ENCODE measurements around the gene FBXO45. TPM values are rescaled to one million over a fixed set of nuclear protein-coding genes. Genes with fewer than 3 reads are reported as not detected.

The FBXO45 gene
- total and polyA plus RNA-seq, 2 of the 4 experiments (the other 2 are of a cell fraction) = 3.8 to 5.0 TPM

DNA sequence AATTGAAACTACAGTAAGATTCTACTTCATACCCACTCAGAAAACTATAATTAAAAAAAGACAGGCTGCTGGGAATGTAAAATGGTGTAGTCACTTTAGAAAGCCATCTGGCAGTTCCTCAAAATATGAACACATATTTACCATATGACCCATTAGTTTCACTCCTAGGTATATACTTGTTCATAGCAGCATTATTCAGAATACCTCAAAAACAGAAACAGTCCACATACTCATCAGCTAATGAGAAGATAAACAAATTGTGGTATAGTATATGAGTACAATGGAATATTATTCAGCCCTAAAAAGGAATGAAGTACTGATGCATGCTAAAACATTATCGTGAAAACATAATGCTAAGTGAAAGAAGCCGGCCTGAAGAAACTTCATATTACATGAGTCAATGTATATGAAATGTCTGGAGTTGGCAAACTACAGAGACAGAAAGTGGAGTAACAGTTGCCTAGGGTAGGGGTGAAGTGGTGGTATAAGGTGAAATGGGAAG is 23.9 kb upstream of the FBXO45 start:
- H3K18ac ChIP-seq (ENCODE audit: low read depth, low read length) = no peak overlapping the region
- no peak overlapping the region for H3K4me3 ChIP-seq (ENCODE audit: insufficient read depth, low read depth, low read length)
- no peaks in the 10 kb centered on the region; the same call in 1 of the 2 replicates for H3K27me3 ChIP-seq (ENCODE audit: control insufficient read depth, insufficient read depth, low read length)
- ChIA-PET CTCF (interaction anchor here (0.6 kb wide), 1 partner anchor 21 kb away, joined by 6 read pairs; no protein-coding TSS in a partner anchor), POLR2A (ENCODE audit: unreplicated experiment) (no interaction called here)
- H3K56ac ChIP-seq (ENCODE audit: extremely low read depth, insufficient read depth, low read length) = no peak overlapping the region
- intact Hi-C loops (cut with micrococcal nuclease) (no loop called here), dilution Hi-C loops (cut with HindIII; ENCODE audit: low sequenced_read_pairs, unreplicated experiment) (no loop called here), in situ Hi-C loops (cut with MboI; ENCODE audit: low sequenced_read_pairs) (no loop called here)
- no peak for ATAC-seq (ENCODE audit: low read depth)
- no peak overlapping the region for H2AK5ac ChIP-seq (ENCODE audit: low read depth, low read length)
- no peak overlapping the region for H3K14ac ChIP-seq (replicated peaks; ENCODE audit: low read depth, low read length)
- no peak overlapping the region for H2BK20ac ChIP-seq (ENCODE audit: low read depth, low read length)
- no peak overlapping the region for H3K4ac ChIP-seq (ENCODE audit: low read depth, low read length)
- no peaks in the 10 kb centered on the region for H3K9me1 ChIP-seq (ENCODE audit: insufficient read depth, low read length)
- H3K4me1 ChIP-seq (ENCODE audit: control insufficient read depth, insufficient read depth, low read length) = no peaks in the 10 kb centered on the region
- DNase-seq = no peak
- no peak overlapping the region for H2BK5ac ChIP-seq (ENCODE audit: low read depth, low read length, poor library complexity, severe bottlenecking)
- no peaks in the 10 kb centered on the region for H3K36me3 ChIP-seq (ENCODE audit: control insufficient read depth, insufficient read depth, low read length)
- H2BK120ac ChIP-seq (ENCODE audit: low read depth, low read length) = no peak overlapping the region
- H4K20me1 ChIP-seq (ENCODE audit: insufficient read depth, low read length) = no peaks in the 10 kb centered on the region
- no peak overlapping the region for H4K8ac ChIP-seq (ENCODE audit: low read depth in 2 of 2, low read length in 2 of 2)
- no peak overlapping the region for H3K9ac ChIP-seq (ENCODE audit: low read depth, low read length)
- H3K27ac ChIP-seq (ENCODE audit: insufficient read depth, low read length) = no peak overlapping the region
- H4K5ac ChIP-seq (ENCODE audit: low read depth, low read length) = no peak overlapping the region
- H2AK9ac ChIP-seq (replicated peaks; ENCODE audit: low read depth, low read length, poor library complexity) = no peak overlapping the region
- H4K91ac ChIP-seq (ENCODE audit: insufficient read depth, low read depth, low read length) = no peak overlapping the region
- no peak for TF ChIP-seq SMC3 (IDR thresholded peaks at IDR 0.05; ENCODE audit: low read depth, low read length)
- TF ChIP-seq CHD1 (IDR thresholded peaks at IDR 0.05; ENCODE audit: low read depth, low read length) = no peak
- TF ChIP-seq MAFK (IDR thresholded peaks at IDR 0.05; ENCODE audit: low read depth, low read length) = no peak
- no peak for TF ChIP-seq POLR2A (IDR thresholded peaks at IDR 0.05; ENCODE audit: low read depth, low read length)
- TF ChIP-seq BHLHE40 (IDR thresholded peaks at IDR 0.05; ENCODE audit: low read depth, low read length) = no peak
- TF ChIP-seq, protein P1, sequence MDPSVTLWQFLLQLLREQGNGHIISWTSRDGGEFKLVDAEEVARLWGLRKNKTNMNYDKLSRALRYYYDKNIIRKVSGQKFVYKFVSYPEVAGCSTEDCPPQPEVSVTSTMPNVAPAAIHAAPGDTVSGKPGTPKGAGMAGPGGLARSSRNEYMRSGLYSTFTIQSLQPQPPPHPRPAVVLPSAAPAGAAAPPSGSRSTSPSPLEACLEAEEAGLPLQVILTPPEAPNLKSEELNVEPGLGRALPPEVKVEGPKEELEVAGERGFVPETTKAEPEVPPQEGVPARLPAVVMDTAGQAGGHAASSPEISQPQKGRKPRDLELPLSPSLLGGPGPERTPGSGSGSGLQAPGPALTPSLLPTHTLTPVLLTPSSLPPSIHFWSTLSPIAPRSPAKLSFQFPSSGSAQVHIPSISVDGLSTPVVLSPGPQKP (IDR thresholded peaks at IDR 0.05; ENCODE audit: borderline replicate concordance, low read depth, low read length) = no peak
- TF ChIP-seq MXI1 (IDR thresholded peaks at IDR 0.05; ENCODE audit: borderline replicate concordance, low read depth, low read length) = no peak
- no peak for TF ChIP-seq RFX5 (IDR thresholded peaks at IDR 0.05; ENCODE audit: low read depth, low read length)
- TF ChIP-seq RAD21 (IDR thresholded peaks at IDR 0.05; ENCODE audit: low read length) = no peak
- no peak for TF ChIP-seq CEBPB (IDR thresholded peaks at IDR 0.05; ENCODE audit: low read depth, low read length)
- no peak for TF ChIP-seq FOS (IDR thresholded peaks at IDR 0.05; ENCODE audit: low read depth, low read length)
- TF ChIP-seq, protein P2, sequence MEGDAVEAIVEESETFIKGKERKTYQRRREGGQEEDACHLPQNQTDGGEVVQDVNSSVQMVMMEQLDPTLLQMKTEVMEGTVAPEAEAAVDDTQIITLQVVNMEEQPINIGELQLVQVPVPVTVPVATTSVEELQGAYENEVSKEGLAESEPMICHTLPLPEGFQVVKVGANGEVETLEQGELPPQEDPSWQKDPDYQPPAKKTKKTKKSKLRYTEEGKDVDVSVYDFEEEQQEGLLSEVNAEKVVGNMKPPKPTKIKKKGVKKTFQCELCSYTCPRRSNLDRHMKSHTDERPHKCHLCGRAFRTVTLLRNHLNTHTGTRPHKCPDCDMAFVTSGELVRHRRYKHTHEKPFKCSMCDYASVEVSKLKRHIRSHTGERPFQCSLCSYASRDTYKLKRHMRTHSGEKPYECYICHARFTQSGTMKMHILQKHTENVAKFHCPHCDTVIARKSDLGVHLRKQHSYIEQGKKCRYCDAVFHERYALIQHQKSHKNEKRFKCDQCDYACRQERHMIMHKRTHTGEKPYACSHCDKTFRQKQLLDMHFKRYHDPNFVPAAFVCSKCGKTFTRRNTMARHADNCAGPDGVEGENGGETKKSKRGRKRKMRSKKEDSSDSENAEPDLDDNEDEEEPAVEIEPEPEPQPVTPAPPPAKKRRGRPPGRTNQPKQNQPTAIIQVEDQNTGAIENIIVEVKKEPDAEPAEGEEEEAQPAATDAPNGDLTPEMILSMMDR (conservative IDR thresholded peaks at IDR 0.05; ENCODE audit: low read depth, low read length) = no peak
- TF ChIP-seq RCOR1 (IDR thresholded peaks at IDR 0.05; ENCODE audit: insufficient replicate concordance, low read length) = no peak
- TF ChIP-seq, protein P3, sequence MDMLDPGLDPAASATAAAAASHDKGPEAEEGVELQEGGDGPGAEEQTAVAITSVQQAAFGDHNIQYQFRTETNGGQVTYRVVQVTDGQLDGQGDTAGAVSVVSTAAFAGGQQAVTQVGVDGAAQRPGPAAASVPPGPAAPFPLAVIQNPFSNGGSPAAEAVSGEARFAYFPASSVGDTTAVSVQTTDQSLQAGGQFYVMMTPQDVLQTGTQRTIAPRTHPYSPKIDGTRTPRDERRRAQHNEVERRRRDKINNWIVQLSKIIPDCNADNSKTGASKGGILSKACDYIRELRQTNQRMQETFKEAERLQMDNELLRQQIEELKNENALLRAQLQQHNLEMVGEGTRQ (IDR thresholded peaks at IDR 0.05; ENCODE audit: low read depth, low read length) = no peak
- TF ChIP-seq MAZ (IDR thresholded peaks at IDR 0.05; ENCODE audit: borderline replicate concordance, low read depth, low read length) = no peak
- no peak for TF ChIP-seq NFE2L2 (IDR thresholded peaks at IDR 0.05; ENCODE audit: low read depth, low read length)
- no peak overlapping the region for H2BK15ac ChIP-seq (ENCODE audit: low read depth, low read length)
- no peak overlapping the region for H3K23ac ChIP-seq (ENCODE audit: low read depth, low read length)
- no CpG with 5 or more reads among the region's 2 CpGs for WGBS, 2 experiments (ENCODE audit: extremely low coverage in 2 of 2, insufficient read length in 1 of 2)
- no peak overlapping the region for H2AFZ ChIP-seq (replicated peaks; ENCODE audit: low read length, poor library complexity)
- H3K79me1 ChIP-seq (ENCODE audit: low read depth in 1 of 2, low read length in 2 of 2) = no peaks in the 10 kb centered on the region
- no peak overlapping the region for H3K4me2 ChIP-seq (ENCODE audit: low read depth, low read length)
- BruUV-seq (replicated peaks) = no TSS peak
- H3K9me3 ChIP-seq (ENCODE audit: control insufficient read depth, insufficient read depth, low read length) = peaks cover 5% of the 10 kb centered on the region; the same call in 1 of the 2 replicates
